ENCODE results near the gene MAP1LC3B.

MAP1LC3B gene

DNA sequence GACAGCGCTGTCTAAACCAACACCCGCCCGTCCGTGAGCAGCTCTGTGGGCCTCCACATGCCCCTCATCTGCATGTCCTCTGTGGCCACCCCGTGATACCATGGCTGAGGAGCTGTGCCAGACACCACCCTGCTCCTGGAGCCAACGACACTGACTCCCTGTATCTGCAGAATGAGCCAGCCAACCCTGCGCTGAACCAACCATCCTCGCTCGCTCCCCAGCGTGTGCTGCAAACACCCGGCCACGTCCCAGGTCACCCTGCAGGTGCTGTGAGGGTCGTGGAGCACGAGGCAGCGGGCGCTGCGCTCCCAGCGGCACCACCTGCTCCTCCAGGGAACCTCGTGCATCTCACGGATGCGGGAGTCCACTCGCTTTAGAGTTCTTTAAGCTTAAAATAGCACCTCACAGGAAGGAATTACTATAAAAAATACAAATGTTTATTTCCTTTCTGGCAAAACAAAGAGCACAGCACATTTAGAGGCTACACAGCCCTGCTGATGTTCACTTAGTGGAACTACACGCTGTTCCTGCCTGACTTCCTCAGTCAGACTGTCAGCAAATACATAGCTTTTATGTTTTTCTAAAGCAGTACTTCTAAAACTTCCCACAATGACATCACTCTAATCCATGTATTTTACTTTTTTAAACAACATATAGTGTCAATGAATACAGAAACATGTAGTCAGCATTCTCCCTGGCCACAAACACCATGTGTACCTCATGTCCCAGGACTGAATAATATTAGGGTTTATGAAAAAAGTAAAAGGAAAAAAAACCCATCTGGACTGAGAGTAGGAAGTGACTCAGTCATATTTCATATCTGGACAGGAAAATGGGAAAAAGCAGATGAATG, 43.5 kb downstream of the MAP1LC3B start:
- no peak for DNase-seq

DNA sequence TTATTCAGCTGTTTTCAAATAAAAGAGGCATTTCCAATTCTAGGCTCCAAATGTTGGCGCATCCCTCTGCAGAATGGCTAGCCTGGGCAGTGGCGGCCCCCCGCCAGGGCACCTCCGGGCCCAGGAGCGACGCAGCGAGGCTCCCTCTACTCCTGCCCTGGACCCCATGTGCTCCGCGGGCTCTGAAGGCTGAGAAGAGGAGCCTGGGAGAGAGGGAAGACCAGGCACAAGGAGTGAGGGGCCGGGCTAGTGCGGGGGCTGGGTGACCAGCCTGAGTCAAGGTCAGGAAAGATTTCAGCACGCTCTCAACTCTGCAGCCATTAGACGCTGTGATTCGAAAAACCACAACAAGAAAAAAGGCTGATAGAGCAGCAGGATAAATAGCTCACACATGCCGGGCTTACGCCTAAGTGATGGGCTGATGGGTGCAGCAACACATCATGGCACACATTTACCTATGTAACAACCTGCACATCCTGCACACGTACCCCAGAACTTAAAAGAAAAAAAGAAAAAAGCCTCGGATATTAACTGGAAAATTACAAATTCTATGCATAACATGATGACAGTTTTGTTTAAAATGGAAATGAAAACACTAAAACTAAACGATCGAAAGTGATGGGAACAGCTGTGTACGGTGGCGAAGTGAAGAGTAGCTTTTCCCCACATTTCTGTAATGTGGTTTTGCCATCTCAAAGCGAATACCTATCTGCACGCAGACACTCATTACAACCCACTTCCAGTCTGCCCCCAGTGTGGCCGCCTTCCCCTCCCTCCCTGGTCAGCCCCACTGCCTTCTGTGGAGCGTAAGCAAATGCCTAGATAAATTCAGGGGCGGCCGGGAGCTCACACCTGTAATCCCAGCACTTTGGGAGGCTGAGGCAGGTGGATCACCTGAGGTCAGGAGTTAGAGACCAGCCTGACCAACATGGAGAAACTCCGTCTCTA, 44.4 kb downstream of the MAP1LC3B start:
- DNase-seq = no peak

DNA sequence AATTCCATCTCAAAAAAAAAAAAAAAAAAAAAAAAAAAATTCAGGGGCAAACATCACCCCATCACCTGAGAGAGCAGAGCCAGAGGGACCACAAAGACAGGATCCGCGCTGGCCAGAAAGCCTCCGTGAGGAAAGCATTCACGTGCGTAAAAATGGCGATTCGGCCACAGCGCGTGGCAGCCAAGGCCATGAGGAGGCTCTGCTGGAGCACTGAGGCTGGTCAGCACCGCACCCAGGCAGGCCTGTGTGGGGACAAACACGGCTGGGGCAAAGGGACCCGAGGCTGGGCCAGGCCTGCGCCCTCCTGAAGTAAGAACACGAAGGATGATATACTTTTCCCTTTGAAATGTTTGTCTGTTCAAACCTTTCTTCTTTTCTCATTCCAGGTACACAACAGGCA, 45.2 kb downstream of the MAP1LC3B start:
- no peak for DNase-seq

DNA sequence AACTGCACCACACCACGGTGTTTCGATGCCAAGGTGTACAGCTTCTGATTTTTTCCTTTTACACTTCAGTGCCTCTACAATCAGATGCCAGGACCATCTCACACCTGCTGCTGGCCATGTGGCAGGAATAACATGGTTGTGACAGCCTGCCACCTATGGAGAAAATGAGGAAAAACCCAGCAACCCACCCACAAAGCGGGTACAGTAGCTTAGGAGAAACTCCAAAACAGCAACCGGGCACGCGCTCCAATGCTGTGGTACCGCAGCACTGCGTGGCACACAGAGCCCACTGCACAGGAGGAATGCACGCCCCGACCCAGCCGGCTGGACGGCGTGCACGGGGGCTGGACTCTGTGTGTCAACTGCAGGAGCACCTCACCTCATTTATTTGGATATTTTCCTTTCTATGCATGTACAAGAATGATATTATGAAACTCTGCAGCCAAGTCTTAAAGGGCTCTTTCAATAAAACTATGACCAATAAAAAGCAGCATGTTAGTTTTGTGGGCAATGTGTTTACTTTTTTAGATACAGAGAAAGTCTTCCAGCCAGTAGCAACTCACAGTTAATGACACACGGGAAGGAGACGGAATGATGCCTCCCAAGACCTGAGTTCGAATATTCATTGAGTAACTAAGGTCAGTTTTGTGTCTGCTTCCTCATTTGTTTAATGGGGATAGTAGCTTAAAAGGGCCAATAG, 45.9 kb downstream of the MAP1LC3B start:
- DNase-seq = no peak

DNA sequence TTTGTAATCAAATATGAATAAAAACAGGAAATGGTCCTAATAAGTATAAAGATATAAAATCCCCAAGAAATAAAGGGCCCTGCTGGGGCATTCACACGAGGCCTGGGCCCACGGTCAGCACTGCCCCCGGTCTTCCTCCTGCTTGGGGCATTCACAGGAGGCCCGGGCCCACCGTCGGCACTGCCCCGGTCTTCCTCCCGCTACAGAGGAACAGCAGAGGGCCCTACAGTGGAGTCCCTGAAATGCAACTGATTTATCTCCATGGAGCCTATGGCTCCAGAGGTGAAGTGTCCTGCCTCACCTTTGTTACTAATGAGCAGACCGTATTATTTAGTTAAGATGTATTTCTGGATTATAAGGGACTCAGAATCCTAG, 46.5 kb downstream of the MAP1LC3B start:
- no peak for DNase-seq

DNA sequence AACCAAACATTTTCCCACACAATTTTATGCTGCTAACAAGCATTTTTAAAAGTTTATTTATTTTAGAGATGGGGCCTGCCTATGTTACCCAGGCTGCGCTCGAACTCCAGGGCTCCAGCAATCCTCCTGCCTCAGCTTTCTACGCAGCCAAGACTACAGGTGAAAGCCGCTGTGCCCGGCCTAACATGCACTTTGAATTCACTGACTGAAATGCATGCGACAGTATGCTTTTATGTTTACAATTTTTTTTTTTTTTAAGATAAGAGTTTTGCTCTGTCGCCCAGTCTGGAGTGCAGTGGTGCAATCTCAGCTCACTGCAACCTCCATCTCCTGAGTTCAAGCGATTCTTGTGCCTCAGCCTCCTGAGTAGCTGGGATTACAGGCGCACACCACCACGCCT, 47.8 kb downstream of the MAP1LC3B start:
- DNase-seq = no peak

DNA sequence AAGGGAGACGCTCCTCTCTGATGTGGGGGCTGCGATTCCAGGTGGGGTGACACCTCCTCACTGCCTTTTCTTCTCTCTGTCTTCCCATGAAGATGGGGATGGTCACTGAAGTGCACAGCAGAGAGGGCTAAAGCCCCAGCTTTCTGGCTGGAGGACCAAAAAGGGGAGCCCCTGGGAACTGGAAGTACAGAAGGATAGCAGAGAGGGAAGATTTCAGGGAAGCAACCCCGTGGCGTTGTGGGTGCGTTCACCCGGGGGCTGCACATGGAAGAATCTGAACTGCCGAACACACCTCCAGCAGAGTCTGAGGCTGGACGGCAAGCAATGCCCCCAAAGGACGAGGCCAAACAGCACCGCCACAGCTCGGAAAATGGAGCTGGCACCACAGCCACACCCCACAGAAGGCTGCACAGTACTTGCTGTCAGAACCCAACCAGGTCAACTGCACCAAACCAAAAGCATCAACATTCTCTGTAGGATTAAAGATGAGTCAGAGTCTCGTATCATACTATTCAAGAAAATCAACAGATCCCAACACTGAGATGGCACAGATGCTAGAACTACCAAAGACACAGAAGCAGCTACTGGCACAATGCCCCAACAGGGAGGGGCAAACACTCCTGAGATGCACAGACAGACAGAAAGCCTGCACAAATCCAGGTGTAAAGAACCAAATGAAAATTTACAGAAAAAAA, 49.9 kb downstream of the MAP1LC3B start:
- no peak for DNase-seq

DNA sequence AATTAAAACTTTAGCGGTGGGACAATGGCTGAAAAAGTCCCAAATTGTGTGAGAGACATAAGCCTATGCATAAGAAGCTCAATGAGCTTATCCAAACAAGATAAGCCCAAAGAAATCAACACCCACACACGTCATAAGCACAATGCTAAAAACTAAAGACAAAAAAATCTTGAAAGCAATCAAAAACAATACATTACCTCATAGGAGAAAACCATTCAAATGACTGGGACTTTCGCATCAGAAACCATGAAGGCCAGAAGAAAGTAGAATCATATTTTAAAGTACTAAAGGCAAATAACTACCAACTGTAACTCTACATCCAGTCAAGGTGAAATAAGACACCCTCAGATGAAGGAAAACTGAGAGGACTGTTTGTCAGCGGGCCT, 50.4 kb downstream of the MAP1LC3B start:
- DNase-seq = no peak

DNA sequence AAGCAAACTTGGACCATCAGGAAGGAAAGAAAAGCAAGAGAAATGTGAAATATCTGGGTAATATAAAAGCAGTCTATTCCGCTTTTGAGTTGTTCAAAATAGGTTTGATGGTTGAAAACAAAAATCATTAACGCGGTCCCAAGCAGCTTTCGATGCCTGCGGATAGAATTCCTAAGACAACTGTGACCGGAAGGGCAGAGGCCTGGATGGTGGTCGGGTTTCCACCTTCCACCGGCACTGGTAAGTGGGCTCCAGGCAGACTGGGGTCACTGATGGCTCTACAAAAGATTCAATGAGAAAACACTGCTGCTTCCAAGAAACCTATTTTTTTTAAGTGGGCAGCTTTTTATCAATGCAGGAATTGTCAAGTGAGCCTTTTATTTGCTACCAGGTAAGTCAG, 50.9 kb downstream of the MAP1LC3B start:
- DNase-seq = no peak

DNA sequence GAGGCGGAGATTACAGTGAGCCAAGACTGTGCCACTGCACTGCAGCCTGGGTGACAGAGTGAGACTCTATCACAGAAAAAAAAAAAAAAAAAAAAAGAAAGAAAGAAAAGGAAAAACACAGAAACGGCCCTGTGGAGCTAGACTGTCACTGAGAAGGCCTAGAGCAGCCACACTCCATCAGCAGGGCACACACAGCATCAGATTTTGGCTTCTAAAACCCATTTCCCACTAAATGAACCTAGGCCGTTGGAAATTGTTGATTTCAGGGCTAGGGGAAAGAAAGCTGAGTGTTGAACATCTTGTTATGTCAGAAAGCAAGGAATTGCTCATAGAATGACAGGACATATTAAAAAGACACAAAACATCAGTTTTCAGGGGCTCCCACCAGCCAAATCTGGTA, 51.8 kb downstream of the MAP1LC3B start:
- no peak for DNase-seq

DNA sequence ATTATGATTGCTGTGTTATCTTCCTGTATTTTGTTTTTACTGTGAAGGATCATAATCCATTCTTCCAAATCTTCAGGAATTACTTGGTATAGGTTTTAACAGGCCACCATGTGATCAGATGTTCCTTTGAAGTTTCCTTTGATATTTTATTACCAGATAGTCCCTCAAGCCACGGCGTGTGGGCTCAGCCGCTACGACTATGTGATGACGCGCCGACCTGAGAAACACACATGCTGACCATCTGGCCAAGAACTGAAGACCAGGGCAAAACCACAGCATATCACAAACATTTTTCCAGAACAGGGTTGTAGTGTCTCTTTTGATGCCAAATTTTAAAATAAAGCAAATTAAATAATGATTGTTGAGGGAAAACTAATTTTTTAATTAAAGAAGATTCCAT, 53.4 kb downstream of the MAP1LC3B start:
- DNase-seq = no peak

DNA sequence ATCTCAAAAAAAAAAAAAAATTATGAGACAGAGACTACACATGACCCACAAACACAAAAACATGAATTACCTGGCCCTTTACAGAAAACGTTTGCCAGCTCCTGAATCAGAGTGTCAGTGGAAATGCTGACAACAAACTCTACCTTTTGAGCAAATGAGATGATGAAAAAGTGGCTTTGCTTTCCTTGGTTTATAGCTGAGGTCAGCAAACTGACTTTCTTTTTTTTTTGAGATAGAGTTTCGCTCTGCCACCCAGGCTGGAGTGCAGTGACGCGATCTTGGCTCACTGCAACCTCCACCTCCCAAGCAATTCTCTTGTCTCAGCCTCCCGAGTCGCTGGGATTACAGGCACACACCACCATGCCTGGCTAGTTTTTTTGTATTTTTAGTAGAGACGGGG, 54.3 kb downstream of the MAP1LC3B start:
- DNase-seq = no peak

DNA sequence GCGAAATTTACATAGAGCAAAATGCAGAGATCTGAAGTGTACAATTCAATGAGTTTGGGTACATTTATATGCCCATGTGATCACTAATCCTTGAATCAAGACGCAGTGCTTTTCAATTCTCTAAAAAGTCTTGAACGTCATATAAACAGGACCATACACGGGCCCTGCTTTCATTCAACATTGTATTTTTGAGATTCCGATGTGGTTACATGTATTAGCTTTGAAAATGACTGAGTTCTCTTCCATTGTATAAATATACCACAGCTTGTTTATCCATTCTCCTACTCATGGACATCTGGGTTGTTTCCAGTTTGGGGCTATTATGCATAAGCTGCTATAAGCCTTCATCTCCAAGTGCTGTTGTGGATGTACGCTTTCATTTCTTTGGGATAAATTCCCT, 55.2 kb downstream of the MAP1LC3B start:
- DNase-seq = no peak

DNA sequence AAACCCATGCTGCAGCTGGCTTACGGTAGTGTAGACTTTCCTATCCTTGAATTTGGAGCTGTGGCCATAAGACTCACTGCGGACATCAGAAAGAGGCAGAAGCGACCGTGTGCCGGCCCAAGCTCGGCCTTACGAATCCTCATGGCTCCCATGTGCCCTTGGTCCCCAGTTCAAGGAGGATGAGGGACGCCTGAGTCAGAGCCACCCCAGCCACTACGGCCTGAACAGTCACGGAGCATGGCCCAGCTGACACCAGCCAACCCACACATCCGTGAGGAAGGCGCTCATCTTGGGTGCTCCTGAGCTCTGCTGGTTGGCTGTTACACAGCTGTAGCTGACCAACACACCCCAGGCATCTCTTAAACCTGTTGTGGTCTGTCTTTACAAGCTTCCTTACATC, 56.7 kb downstream of the MAP1LC3B start:
- DNase-seq = no peak

DNA sequence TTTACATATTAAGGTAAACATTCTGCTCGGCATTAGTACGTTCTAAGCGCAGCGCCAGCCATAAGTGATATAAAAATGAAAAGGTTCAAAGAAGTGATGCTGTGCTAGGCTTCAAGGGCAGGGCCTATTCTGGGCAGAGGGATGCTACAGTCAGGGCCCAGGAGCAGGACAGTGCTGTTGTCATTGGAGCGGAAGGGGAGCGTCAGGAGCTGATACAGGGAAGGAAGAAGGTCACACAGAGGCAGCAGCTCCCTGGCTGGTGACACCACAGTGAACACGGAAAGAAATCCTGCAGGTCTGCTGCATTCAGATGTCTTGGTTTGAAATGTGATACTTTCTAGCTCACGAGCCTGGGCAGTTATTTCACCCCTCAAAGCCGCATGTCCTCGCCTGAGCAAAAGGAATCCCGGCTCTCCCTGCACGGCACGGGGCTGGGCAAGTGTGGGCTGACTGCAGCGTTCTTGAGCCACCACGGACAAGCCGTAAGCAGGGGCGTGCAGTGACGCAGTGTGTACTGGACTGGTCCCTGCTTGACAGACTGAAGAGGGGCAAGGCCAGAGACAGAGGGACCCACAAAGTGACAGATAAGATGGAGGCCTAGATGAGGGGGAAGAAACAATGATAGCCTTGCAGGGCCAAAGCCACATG, 59.6 kb downstream of the MAP1LC3B start:
- DNase-seq = no peak

DNA sequence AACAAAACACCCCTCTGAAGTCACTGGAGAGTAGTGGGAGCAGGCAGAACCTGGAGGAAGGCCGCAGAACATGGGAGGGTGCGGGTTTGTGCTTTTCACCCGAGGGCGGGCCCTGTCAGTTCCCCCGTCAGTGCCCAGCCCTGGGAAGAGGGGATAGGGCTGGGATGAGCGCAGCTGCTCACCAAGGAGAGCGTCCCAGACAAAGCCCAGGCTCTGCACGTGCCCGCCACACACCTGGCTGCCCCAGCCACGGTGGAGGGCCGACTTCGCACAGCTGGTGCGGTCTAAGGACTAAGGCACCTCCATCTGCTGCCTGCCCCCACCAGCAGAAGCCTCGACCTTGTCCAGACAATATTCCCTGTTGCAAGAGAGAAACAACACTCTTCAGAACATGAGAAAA, 61.2 kb downstream of the MAP1LC3B start:
- DNase-seq = no peak
